Measurements from ENCODE around the gene PXMP4.

The PXMP4 gene

DNA sequence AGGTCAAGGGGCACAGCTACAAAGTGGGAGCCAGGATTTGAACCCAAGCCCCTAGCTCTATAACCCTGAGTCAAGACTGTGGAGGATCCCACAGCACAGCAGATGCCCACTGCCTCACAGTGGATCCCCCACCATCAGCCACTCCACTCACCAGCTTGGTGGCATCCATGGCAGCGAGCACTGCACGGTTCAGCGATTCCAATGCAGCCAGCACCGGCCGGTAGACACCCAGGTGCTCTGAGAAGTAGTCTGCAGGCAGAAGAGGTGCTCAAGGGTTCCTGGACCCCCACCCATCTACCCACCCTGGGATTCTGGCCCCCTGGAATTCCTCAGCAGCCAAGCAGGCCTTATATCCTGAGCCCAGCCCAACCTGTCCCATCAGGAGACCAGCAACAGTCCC is 50.9 kb downstream of the PXMP4 start:
- Histone ChIP-seq H3K79me2 (ENCODE audit: control insufficient read depth, low read length) (peaks cover 27% of the 10 kb centered on the region), H3K4me2 (ENCODE audit: low read length) (peak overlapping the region; percentile 3; the same call in 1 of the 2 replicates), H4K20me1 (ENCODE audit: control insufficient read depth, insufficient read depth, low read depth, low read length) (no peaks in the 10 kb centered on the region), H3K27ac (ENCODE audit: low read depth, low read length) (no peak overlapping the region), H3K4me1 (ENCODE audit: control insufficient read depth, low read length) (peaks cover 52% of the 10 kb centered on the region), H3K4me3 (ENCODE audit: low read length) (no peak overlapping the region), H3F3A (ENCODE audit: control insufficient read depth, insufficient read depth) (peaks cover 11% of the 10 kb centered on the region), H3K9me3 (ENCODE audit: control insufficient read depth, insufficient read depth, low read length) (no peaks in the 10 kb centered on the region), H3K9me2 (replicated peaks; ENCODE audit: control insufficient read depth, low read length) (no peaks in the 10 kb centered on the region), H3K36me3 (ENCODE audit: control insufficient read depth, low read length) (peaks cover 19% of the 10 kb centered on the region), H3K27me3 (ENCODE audit: control insufficient read depth, low read length) (no peaks in the 10 kb centered on the region)
- TF ChIP-seq EZH2phosphoT487 (IDR thresholded peaks at IDR 0.05; ENCODE audit: borderline replicate concordance, low read length) (no peak), CTCF (IDR thresholded peaks at IDR 0.05; ENCODE audit: low read depth, low read length, poor library complexity, severe bottlenecking) (no peak)

- Histone ChIP-seq H3K4me1 (ENCODE audit: control insufficient read depth, low read length) (peaks cover 55% of the 10 kb centered on the region), H3K79me2 (ENCODE audit: control insufficient read depth, low read length) (peaks cover 23% of the 10 kb centered on the region), H4K20me1 (ENCODE audit: control insufficient read depth, insufficient read depth, low read depth, low read length) (no peaks in the 10 kb centered on the region), H3K4me3 (ENCODE audit: low read length) (peak overlapping the region; percentile 91), H3K27ac (ENCODE audit: low read depth, low read length) (no peak overlapping the region), H3K36me3 (ENCODE audit: control insufficient read depth, low read length) (peaks cover 19% of the 10 kb centered on the region), H3K9me2 (replicated peaks; ENCODE audit: control insufficient read depth, low read length) (no peaks in the 10 kb centered on the region), H3F3A (ENCODE audit: control insufficient read depth, insufficient read depth) (peaks cover 11% of the 10 kb centered on the region), H3K4me2 (ENCODE audit: low read length) (peak overlapping the region; percentile 97), H3K27me3 (ENCODE audit: control insufficient read depth, low read length) (no peaks in the 10 kb centered on the region), H3K9me3 (ENCODE audit: control insufficient read depth, insufficient read depth, low read length) (no peaks in the 10 kb centered on the region)
- TF ChIP-seq CTCF (IDR thresholded peaks at IDR 0.05; ENCODE audit: low read depth, low read length, poor library complexity, severe bottlenecking) (no peak), EZH2phosphoT487 (IDR thresholded peaks at IDR 0.05; ENCODE audit: borderline replicate concordance, low read length) (no peak)
These were observed 51.5 kb downstream of the PXMP4 start for GRCh38 chr20:33668466-33669155.

DNA sequence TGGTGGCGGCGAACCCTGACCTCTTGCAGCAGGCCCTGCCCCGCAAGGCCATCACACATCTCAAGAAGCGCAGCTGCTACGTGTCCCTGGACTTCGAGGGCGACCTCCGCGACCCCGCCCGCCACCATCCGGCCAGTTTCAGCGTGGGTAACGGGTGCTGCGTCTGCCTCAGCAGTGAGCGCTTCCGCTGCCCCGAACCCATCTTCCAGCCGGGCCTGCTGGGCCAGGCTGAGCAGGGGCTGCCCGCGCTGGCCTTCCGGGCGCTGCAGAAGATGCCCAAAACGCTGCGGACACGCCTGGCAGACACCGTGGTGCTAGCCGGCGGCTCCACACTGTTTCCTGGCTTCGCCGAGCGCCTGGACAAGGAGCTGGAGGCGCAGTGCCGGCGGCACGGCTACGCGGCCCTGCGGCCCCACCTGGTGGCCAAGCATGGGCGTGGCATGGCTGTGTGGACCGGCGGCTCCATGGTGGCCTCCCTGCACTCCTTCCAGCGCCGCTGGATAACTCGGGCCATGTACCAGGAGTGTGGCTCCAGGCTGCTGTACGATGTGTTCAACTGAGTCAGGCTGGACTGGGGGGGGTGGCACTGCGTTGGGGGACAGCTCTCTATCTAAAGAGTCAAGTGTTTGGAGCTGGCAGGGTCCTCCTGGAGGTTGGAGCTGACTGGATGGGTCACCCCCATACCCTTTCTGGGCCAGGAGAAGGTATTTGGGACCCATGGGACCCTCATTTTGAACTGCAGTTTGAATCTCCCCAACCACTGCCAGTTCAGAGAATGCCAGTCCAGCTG is 52.2 kb downstream of the PXMP4 start:
- H3K27ac ChIP-seq (ENCODE audit: low read depth, low read length): peak overlapping the region; percentile 62
- H3K9me3 ChIP-seq (ENCODE audit: control insufficient read depth, insufficient read depth, low read length): no peaks in the 10 kb centered on the region
- H3K27me3 ChIP-seq (ENCODE audit: control insufficient read depth, low read length): no peaks in the 10 kb centered on the region
- H3K4me2 ChIP-seq (ENCODE audit: low read length): peak overlapping the region; percentile 97
- peaks cover 11% of the 10 kb centered on the region for H3F3A ChIP-seq (ENCODE audit: control insufficient read depth, insufficient read depth)
- H4K20me1 ChIP-seq (ENCODE audit: control insufficient read depth, insufficient read depth, low read depth, low read length): no peaks in the 10 kb centered on the region
- peaks cover 53% of the 10 kb centered on the region for H3K4me1 ChIP-seq (ENCODE audit: control insufficient read depth, low read length)
- H3K9me2 ChIP-seq (replicated peaks; ENCODE audit: control insufficient read depth, low read length): no peaks in the 10 kb centered on the region
- no peak for TF ChIP-seq EZH2phosphoT487 (IDR thresholded peaks at IDR 0.05; ENCODE audit: borderline replicate concordance, low read length)
- TF ChIP-seq CTCF (IDR thresholded peaks at IDR 0.05; ENCODE audit: low read depth, low read length, poor library complexity, severe bottlenecking): peak; percentile 87
- H3K79me2 ChIP-seq (ENCODE audit: control insufficient read depth, low read length): peaks cover 18% of the 10 kb centered on the region
- peak overlapping the region; percentile 91 for H3K4me3 ChIP-seq (ENCODE audit: low read length)
- H3K36me3 ChIP-seq (ENCODE audit: control insufficient read depth, low read length): peaks cover 19% of the 10 kb centered on the region
